Mesendoderm (in vitro differentiated cells): Measurements from ENCODE around the gene KCNS1.

Experiments
- DNase-seq: peaks from one replicate; pipeline ENCODE4 v3.0.0; 2013
- H2AK5ac ChIP-seq: 2 replicates; pipeline ENCODE4 v1.6.1; 2013; ENCODE audit warnings: low read length, inconsistent platforms
- H2BK120ac ChIP-seq: 2 replicates; pipeline ENCODE4 v1.6.1; 2013; ENCODE audit warnings: low read depth, mild to moderate bottlenecking, low read length, moderate library complexity, mixed read lengths
- H2BK15ac ChIP-seq: replicated peaks from 2 replicates; pipeline ENCODE4 v1.6.1; 2013; ENCODE audit warnings: low read depth, mild to moderate bottlenecking, moderate library complexity
- H2BK5ac ChIP-seq: 2 replicates; pipeline ENCODE4 v1.6.1; 2013; ENCODE audit warnings: low read length, inconsistent platforms
- H3K18ac ChIP-seq: 2 replicates; pipeline ENCODE4 v1.6.1; 2013; ENCODE audit warnings: mild to moderate bottlenecking, low read length, mixed read lengths
- H3K23ac ChIP-seq: one replicate; pipeline ENCODE4 v1.6.1; 2013; ENCODE audit warnings: low read length
- H3K27ac ChIP-seq: 2 replicates; pipeline ENCODE4 v1.5.1; 2013; ENCODE audit warnings: low read depth, mild to moderate bottlenecking, inconsistent platforms, low read length, moderate library complexity
- H3K27me3 ChIP-seq: 2 replicates; pipeline ENCODE4 v1.6.1; 2013; ENCODE audit warnings: low read length, control low read depth, mild to moderate bottlenecking, inconsistent platforms; ENCODE audit not compliant: insufficient read depth, poor library complexity
- H3K36me3 ChIP-seq: 2 replicates; pipeline ENCODE4 v1.6.1; 2013; ENCODE audit warnings: low read length, inconsistent platforms; ENCODE audit not compliant: control insufficient read depth, insufficient read depth
- H3K4ac ChIP-seq: one replicate; pipeline ENCODE4 v1.6.1; 2013; ENCODE audit warnings: low read depth, mild to moderate bottlenecking, low read length, moderate library complexity
- H3K4me1 ChIP-seq: 2 replicates; pipeline ENCODE4 v1.6.1; 2013; ENCODE audit warnings: low read depth, low read length, inconsistent platforms; ENCODE audit not compliant: control insufficient read depth
- H3K4me2 ChIP-seq: 2 replicates; pipeline ENCODE4 v1.6.1; 2013; ENCODE audit warnings: low read length
- H3K4me3 ChIP-seq: 2 replicates; pipeline ENCODE4 v1.5.1; 2013; ENCODE audit warnings: mild to moderate bottlenecking, low read length
- H3K56ac ChIP-seq: one replicate; pipeline ENCODE4 v1.6.1; 2013; ENCODE audit warnings: low read length
- H3K79me1 ChIP-seq: 2 replicates; pipeline ENCODE4 v1.6.1; 2013; ENCODE audit warnings: low read length, inconsistent platforms
- H3K79me2 ChIP-seq: 2 replicates; pipeline ENCODE4 v1.6.1; 2013; ENCODE audit warnings: mild to moderate bottlenecking, low read length; ENCODE audit not compliant: control insufficient read depth, insufficient read depth
- H3K9ac ChIP-seq: 2 replicates; pipeline ENCODE4 v1.6.1; 2013; ENCODE audit warnings: low read length, inconsistent platforms
- H4K5ac ChIP-seq: one replicate; pipeline ENCODE4 v1.6.1; 2013; ENCODE audit warnings: low read length
- H4K8ac ChIP-seq: one replicate; pipeline ENCODE4 v1.6.1; 2013; ENCODE audit warnings: low read depth, mild to moderate bottlenecking, control low read depth, low read length, moderate library complexity
- WGBS: extraction: QIAGEN DNeasy Blood & Tissue Kit; methylation state at CpG from one replicate; pipeline ENCODE4 v1.1.7; 2013; ENCODE audit warnings: low lambda C conversion rate, missing lambda C conversion rate; ENCODE audit not compliant: insufficient coverage; ENCODE audit errors: extremely low coverage; 5-methylcytosine and 5-hydroxymethylcytosine counted together

Gene KCNS1

DNA sequence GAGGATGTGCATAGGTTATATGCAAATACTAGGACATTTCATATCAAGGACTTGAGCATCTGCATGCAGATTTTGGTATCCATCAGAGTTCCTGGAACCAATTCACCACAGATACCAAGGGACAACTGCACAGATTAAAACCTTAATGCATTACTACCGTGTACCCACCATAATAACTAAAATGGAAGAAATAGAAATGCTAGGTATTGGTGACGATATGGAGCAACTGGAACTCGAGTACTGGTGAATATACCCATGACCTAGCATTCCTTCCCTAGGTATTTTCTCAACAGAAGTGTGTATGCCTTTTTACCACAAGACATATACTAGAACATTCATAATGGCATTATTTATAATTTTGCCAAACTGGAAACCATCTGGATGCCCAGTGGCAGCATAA, 18.5 kb downstream of the KCNS1 start:
- WGBS: no CpG with 5 or more reads among the region's 3 CpGs
- H3K36me3 ChIP-seq: no peaks in the 10 kb centered on the region

DNA sequence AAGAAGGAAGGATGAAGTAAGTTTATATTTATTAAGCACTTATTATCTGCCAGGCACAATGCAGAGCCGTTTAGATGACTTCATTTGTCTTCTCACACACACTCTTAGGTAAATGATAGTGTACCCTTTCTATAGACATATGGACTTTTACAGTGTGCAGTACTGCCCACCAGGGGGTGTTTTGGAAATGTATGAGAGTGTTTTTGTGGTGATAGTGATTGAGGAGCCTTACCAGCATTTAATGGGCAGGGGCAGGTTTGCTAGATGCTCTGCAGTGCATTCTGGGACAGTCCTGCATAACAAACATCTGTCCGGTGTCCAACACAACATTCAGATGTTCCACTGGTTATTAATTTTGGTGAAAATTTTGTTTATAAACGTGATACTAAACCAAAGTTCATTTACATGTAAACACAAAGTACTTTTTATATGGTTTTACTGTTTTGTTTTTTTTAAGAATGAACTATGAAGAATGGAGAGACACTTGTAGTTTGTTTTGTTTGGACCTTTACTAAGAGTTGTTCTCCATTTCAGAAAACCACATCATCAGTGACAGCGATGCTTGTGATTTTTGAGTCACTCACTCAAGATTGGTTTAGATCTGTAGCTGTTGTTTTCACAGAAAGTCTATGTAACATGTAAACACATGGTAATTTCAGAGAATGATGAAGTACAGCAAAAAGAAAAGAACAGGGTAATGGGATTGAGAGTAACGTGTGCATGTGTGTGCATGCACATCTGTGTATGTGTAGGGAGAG, 19.9 kb downstream of the KCNS1 start:
- Histone ChIP-seq H4K5ac (no peak overlapping the region), H3K27me3 (no peaks in the 10 kb centered on the region), H2BK120ac (no peak overlapping the region), H3K18ac (no peak overlapping the region), H2BK15ac (no peak overlapping the region), H2BK5ac (no peak overlapping the region), H3K9ac (no peak overlapping the region), H3K23ac (no peak overlapping the region), H3K56ac (no peak overlapping the region), H3K4me3 (no peak overlapping the region), H3K79me2 (no peaks in the 10 kb centered on the region), H3K79me1 (no peaks in the 10 kb centered on the region), H3K36me3 (no peaks in the 10 kb centered on the region), H3K4ac (no peak overlapping the region), H3K27ac (no peak overlapping the region), H3K4me2 (no peak overlapping the region), H4K8ac (no peak overlapping the region), H3K4me1 (no peaks in the 10 kb centered on the region), H2AK5ac (no peak overlapping the region)
- DNase-seq: no peak
- WGBS: no CpG with 5 or more reads among the region's 5 CpGs

More for the DNA sequence above, 18.5 kb downstream of the KCNS1 start:
- Histone ChIP-seq H3K18ac (no peak overlapping the region), H4K5ac (no peak overlapping the region), H2BK5ac (no peak overlapping the region), H3K23ac (no peak overlapping the region), H3K79me1 (no peaks in the 10 kb centered on the region), H3K27ac (no peak overlapping the region), H3K56ac (no peak overlapping the region), H3K4me3 (no peak overlapping the region), H3K4me2 (no peak overlapping the region), H2BK15ac (no peak overlapping the region), H3K27me3 (no peaks in the 10 kb centered on the region), H2BK120ac (no peak overlapping the region), H3K9ac (no peak overlapping the region), H2AK5ac (no peak overlapping the region), H3K4ac (no peak overlapping the region), H3K4me1 (no peaks in the 10 kb centered on the region), H4K8ac (no peak overlapping the region), H3K79me2 (no peaks in the 10 kb centered on the region)
- DNase-seq: no peak

DNA sequence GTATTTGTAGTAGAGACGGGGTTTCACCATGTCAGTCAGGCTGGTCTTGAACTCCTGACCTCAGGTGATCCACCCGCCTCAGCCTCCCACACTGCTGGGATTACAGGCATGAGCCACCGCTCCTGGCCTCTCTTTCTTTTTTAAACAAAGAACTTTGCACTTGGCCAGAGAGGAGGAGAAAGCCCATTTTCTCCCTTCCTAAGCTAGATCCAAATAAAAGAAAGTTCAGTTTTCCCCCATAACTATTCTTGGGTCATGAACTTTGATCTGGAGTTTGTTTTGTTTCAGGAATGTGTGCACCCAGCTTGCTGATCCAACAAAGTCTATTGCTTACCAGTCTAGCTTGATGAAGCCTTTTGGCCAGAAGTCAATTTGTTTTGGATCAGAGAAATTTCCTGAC, 23.4 kb downstream of the KCNS1 start:
- H3K4me2 ChIP-seq: no peak overlapping the region
- H3K4me3 ChIP-seq: no peak overlapping the region
- no peaks in the 10 kb centered on the region for H3K79me1 ChIP-seq
- H3K27ac ChIP-seq: no peak overlapping the region
- no CpG with 5 or more reads among the region's 3 CpGs for WGBS
- H4K5ac ChIP-seq: no peak overlapping the region
- H3K56ac ChIP-seq: no peak overlapping the region
- H2BK15ac ChIP-seq: no peak overlapping the region
- no peak overlapping the region for H4K8ac ChIP-seq
- H2AK5ac ChIP-seq: no peak overlapping the region
- no peaks in the 10 kb centered on the region for H3K79me2 ChIP-seq
- no peak overlapping the region for H3K4ac ChIP-seq
- DNase-seq: no peak
- no peaks in the 10 kb centered on the region for H3K4me1 ChIP-seq
- H2BK120ac ChIP-seq: no peak overlapping the region
- no peaks in the 10 kb centered on the region for H3K27me3 ChIP-seq
- H3K23ac ChIP-seq: no peak overlapping the region
- no peak overlapping the region for H2BK5ac ChIP-seq
- H3K18ac ChIP-seq: no peak overlapping the region
- H3K36me3 ChIP-seq: no peaks in the 10 kb centered on the region
- H3K9ac ChIP-seq: no peak overlapping the region

DNA sequence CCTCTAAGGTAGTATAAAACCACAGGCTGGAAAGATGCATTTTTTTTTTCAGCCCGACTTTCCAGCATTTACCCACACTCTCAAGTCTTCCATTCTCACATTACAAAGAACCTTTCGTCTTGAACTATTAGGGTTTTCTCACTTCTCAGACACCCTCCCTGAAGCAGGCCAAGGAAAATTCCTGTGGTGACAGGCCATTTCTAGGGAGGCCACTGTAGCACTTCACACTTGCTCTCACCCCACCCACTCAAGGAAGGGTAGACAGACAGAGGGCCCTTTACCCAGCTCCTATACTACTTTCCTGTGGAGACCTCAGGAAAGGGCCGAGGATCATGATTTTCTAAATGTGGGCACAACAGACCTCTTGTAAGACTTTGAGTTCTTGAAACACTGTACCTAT, 27.7 kb downstream of the KCNS1 start:
- Histone ChIP-seq H3K23ac (no peak overlapping the region), H4K5ac (no peak overlapping the region), H3K4me2 (no peak overlapping the region), H2BK5ac (no peak overlapping the region), H3K79me2 (no peaks in the 10 kb centered on the region), H3K4ac (no peak overlapping the region), H3K36me3 (no peaks in the 10 kb centered on the region), H3K4me1 (no peaks in the 10 kb centered on the region), H3K27ac (no peak overlapping the region), H3K27me3 (no peaks in the 10 kb centered on the region), H3K9ac (no peak overlapping the region), H3K4me3 (no peak overlapping the region), H2BK15ac (no peak overlapping the region), H3K18ac (no peak overlapping the region), H3K79me1 (no peaks in the 10 kb centered on the region), H4K8ac (no peak overlapping the region), H2AK5ac (no peak overlapping the region), H2BK120ac (no peak overlapping the region), H3K56ac (no peak overlapping the region)
- WGBS: no CpG with 5 or more reads among the region's 3 CpGs
- DNase-seq: no peak

DNA sequence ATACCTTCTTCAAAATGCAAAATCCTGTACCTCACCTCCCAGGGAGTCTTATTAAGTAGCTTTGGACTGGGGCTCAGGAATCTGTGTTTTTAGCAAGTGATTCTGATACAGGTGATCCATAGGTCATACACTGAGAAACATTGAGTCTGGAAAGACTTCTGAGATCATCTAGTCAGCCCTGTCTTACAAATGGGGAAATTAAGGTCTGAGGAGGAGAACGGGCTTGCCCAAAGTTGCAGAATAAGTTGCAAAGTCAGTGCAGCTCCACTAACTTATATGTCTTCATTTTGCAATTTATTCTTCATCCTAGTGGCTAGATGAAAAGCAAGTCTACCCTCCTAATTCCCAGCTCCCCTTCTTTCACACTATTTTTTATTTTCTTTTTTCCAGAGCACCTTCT, 28.9 kb downstream of the KCNS1 start:
- Histone ChIP-seq H2BK120ac (no peak overlapping the region), H3K23ac (no peak overlapping the region), H3K27ac (no peak overlapping the region), H3K79me1 (no peaks in the 10 kb centered on the region), H2BK5ac (no peak overlapping the region), H3K36me3 (no peaks in the 10 kb centered on the region), H3K4me2 (no peak overlapping the region), H3K9ac (no peak overlapping the region), H3K56ac (no peak overlapping the region), H2BK15ac (no peak overlapping the region), H4K5ac (no peak overlapping the region), H3K18ac (no peak overlapping the region), H3K4me3 (no peak overlapping the region), H3K4ac (no peak overlapping the region), H3K27me3 (no peaks in the 10 kb centered on the region), H3K79me2 (no peaks in the 10 kb centered on the region), H2AK5ac (no peak overlapping the region), H3K4me1 (no peaks in the 10 kb centered on the region), H4K8ac (no peak overlapping the region)
- DNase-seq: no peak
- no CpG with 5 or more reads among the region's 1 CpG for WGBS
